NCI-H460 (cell line): ENCODE measurements around the gene CRISPLD2. TPM values are rescaled to one million over a fixed set of nuclear protein-coding genes. Genes with fewer than 3 reads are reported as not detected.

Experiments used
- DNase-seq: peaks from one replicate; pipeline ENCODE4 v3.0.0-alpha.2; 2016; ENCODE audit warnings: low read depth; ENCODE audit errors: extremely low read depth
- total RNA-seq: library from RNA; depleted of rRNA; stranded (reverse); fragments of >200 nt; shearing (Covaris generic); gene quantifications from 2 replicates; pipeline ENCODE4 v1.2.3, GENCODE V29; 2014

The CRISPLD2 gene
- total RNA-seq, 1 experiment from 2014 or later, result 0.30 TPM

GRCh38 chr16:84795329-84796053, 24.3 kb upstream of the CRISPLD2 start:
- DNase-seq, result peak; percentile 23

- DNase-seq, result no peak
These were observed 19.4 kb upstream of the CRISPLD2 start for GRCh38 chr16:84800158-84800978.

- DNase-seq, result no peak
These were observed 16.6 kb upstream of the CRISPLD2 start for GRCh38 chr16:84803146-84803545.

GRCh38 chr16:84804326-84804725, 15.5 kb upstream of the CRISPLD2 start:
- no peak for DNase-seq

- DNase-seq, result peak; percentile 8
These were observed 13.4 kb upstream of the CRISPLD2 start for GRCh38 chr16:84806256-84806889.

GRCh38 chr16:84806890-84807258, 12.9 kb upstream of the CRISPLD2 start:
- no peak for DNase-seq

GRCh38 chr16:84807776-84808175, 12.0 kb upstream of the CRISPLD2 start:
- DNase-seq, result no peak

- DNase-seq, result no peak
These were observed 11.0 kb upstream of the CRISPLD2 start for GRCh38 chr16:84808826-84809225.

- no peak for DNase-seq
These were observed 9.1 kb upstream of the CRISPLD2 start for GRCh38 chr16:84810518-84811273.

GRCh38 chr16:84811529-84811928, 8.3 kb upstream of the CRISPLD2 start:
- no peak for DNase-seq

- DNase-seq, result no peak
These were observed 6.4 kb upstream of the CRISPLD2 start for GRCh38 chr16:84813141-84813934.

- no peak for DNase-seq
These were observed 4.3 kb upstream of the CRISPLD2 start for GRCh38 chr16:84815462-84815861.

- DNase-seq, result no peak
These were observed 3.8 kb upstream of the CRISPLD2 start for GRCh38 chr16:84816023-84816422.

GRCh38 chr16:84816485-84816884, 3.3 kb upstream of the CRISPLD2 start:
- DNase-seq, result no peak

- DNase-seq, result no peak
These were observed 2.6 kb upstream of the CRISPLD2 start for GRCh38 chr16:84817206-84817605.

GRCh38 chr16:84817613-84818012, 2.2 kb upstream of the CRISPLD2 start:
- no peak for DNase-seq

GRCh38 chr16:84818133-84818532, 1.7 kb upstream of the CRISPLD2 start:
- DNase-seq, result no peak

GRCh38 chr16:84818989-84819643, 669 bp upstream of the CRISPLD2 start:
- DNase-seq, result no peak

- no peak for DNase-seq
These were observed 510 bp downstream of the CRISPLD2 start for GRCh38 chr16:84820305-84820684.

GRCh38 chr16:84820771-84821170, 986 bp downstream of the CRISPLD2 start:
- no peak for DNase-seq
